MM.1S (cell line): ENCODE results near the gene SPDYE3.

Source experiments
- EZH2 ChIP-seq: fragments of 300-600 bp; sonication (generic); optimal IDR thresholded peaks from 2 replicates; pipeline ENCODE3; 2017; ENCODE audit warnings: low read depth, mild to moderate bottlenecking, antibody characterized with exemption, low read length, mixed read lengths
- TF ChIP-seq, protein P1 (sequence below): fragments of 300-600 bp; sonication (generic); IDR thresholded peaks from 2 replicates; pipeline ENCODE4 v1.5.1; 2016; ENCODE audit warnings: antibody characterized with exemption, low read length, mixed read lengths

DNA sequence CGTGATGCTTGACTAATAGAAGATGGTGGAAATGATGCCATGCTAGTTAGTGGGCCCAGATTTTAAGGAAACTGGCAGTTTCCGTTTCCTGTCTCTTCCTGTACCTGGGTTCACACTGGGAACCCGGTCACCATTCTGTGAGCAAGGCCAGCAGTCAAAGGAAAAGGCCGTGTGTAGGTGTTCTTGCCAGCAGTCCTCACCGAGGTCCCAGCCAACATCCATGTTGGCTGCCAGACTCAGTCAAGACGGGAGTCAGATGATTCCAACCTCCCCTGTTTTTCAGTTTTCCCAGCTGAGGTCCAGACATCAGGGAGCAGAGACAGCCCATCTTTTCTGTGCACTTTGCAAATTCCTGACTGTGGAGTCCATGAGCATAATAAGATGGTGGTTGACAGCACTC lies 35.3 kb downstream of the SPDYE3 start:
- TF ChIP-seq, protein P1, sequence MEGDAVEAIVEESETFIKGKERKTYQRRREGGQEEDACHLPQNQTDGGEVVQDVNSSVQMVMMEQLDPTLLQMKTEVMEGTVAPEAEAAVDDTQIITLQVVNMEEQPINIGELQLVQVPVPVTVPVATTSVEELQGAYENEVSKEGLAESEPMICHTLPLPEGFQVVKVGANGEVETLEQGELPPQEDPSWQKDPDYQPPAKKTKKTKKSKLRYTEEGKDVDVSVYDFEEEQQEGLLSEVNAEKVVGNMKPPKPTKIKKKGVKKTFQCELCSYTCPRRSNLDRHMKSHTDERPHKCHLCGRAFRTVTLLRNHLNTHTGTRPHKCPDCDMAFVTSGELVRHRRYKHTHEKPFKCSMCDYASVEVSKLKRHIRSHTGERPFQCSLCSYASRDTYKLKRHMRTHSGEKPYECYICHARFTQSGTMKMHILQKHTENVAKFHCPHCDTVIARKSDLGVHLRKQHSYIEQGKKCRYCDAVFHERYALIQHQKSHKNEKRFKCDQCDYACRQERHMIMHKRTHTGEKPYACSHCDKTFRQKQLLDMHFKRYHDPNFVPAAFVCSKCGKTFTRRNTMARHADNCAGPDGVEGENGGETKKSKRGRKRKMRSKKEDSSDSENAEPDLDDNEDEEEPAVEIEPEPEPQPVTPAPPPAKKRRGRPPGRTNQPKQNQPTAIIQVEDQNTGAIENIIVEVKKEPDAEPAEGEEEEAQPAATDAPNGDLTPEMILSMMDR = no peak
- no peak for TF ChIP-seq EZH2
